ENCODE data around the gene SLC9A5. TPM values are rescaled to one million over a fixed set of nuclear protein-coding genes. Genes with fewer than 3 reads are reported as not detected.
A peak's percentile ranks its signal among the peaks of the same experiment; 100 is the strongest.

The SLC9A5 gene
- total RNA-seq, 2 donors from 2014 or later: 3.5 to 15.7 TPM

- no peak for ATAC-seq (replicated peaks)
- Mint-ChIP-seq H3K4me1 (peaks cover 5% of the 10 kb centered on the region), H3K36me3 (ENCODE audit: low read depth) (no peaks in the 10 kb centered on the region), H3K27ac (no peak overlapping the region), H3K4me3 (no peak overlapping the region), H3K27me3 (no peaks in the 10 kb centered on the region), H3K9me3 (no peaks in the 10 kb centered on the region)
Observed at GRCh38 chr16:67208154-67208896, 40.5 kb upstream of the SLC9A5 start.

- H3K27ac Mint-ChIP-seq: peak overlapping the region; percentile 36
- ATAC-seq (replicated peaks): no peak
- H3K27me3 Mint-ChIP-seq: no peaks in the 10 kb centered on the region
- no peaks in the 10 kb centered on the region for H3K36me3 Mint-ChIP-seq (ENCODE audit: low read depth)
- peaks cover 5% of the 10 kb centered on the region for H3K4me1 Mint-ChIP-seq
- H3K4me3 Mint-ChIP-seq: no peak overlapping the region
- H3K9me3 Mint-ChIP-seq: no peaks in the 10 kb centered on the region
Observed at GRCh38 chr16:67209565-67209964, 39.2 kb upstream of the SLC9A5 start.

- Mint-ChIP-seq H3K27ac (no peak overlapping the region), H3K36me3 (ENCODE audit: low read depth) (no peaks in the 10 kb centered on the region), H3K27me3 (no peaks in the 10 kb centered on the region), H3K4me1 (peaks cover 5% of the 10 kb centered on the region), H3K9me3 (no peaks in the 10 kb centered on the region), H3K4me3 (no peak overlapping the region)
- no peak for ATAC-seq (replicated peaks)
Observed at GRCh38 chr16:67210069-67210937, 38.5 kb upstream of the SLC9A5 start.

- Mint-ChIP-seq H3K27me3 (no peaks in the 10 kb centered on the region), H3K4me1 (peaks cover 3% of the 10 kb centered on the region), H3K27ac (no peak overlapping the region), H3K36me3 (ENCODE audit: low read depth) (no peaks in the 10 kb centered on the region), H3K9me3 (no peaks in the 10 kb centered on the region), H3K4me3 (no peak overlapping the region)
- no peak for ATAC-seq (replicated peaks)
Observed at GRCh38 chr16:67211674-67212073, 37.1 kb upstream of the SLC9A5 start.

- ATAC-seq (replicated peaks): no peak
- H3K27ac Mint-ChIP-seq: no peak overlapping the region
Observed at GRCh38 chr16:67212766-67213165, 36.0 kb upstream of the SLC9A5 start.

GRCh38 chr16:67213197-67214019, 35.4 kb upstream of the SLC9A5 start:
- no peak for ATAC-seq (replicated peaks)
- Mint-ChIP-seq H3K27ac (no peak overlapping the region), H3K4me3 (no peak overlapping the region), H3K27me3 (no peaks in the 10 kb centered on the region), H3K9me3 (no peaks in the 10 kb centered on the region), H3K36me3 (ENCODE audit: low read depth) (no peaks in the 10 kb centered on the region), H3K4me1 (peaks cover 8% of the 10 kb centered on the region)

More at GRCh38 chr16:67212766-67213165, 36.0 kb upstream of the SLC9A5 start:
- no peaks in the 10 kb centered on the region for H3K27me3 Mint-ChIP-seq
- H3K4me1 Mint-ChIP-seq: peaks cover 8% of the 10 kb centered on the region
- H3K36me3 Mint-ChIP-seq (ENCODE audit: low read depth): no peaks in the 10 kb centered on the region
- H3K9me3 Mint-ChIP-seq: no peaks in the 10 kb centered on the region
- no peak overlapping the region for H3K4me3 Mint-ChIP-seq

- Mint-ChIP-seq H3K4me3 (no peak overlapping the region), H3K9me3 (no peaks in the 10 kb centered on the region), H3K27ac (no peak overlapping the region), H3K4me1 (peaks cover 16% of the 10 kb centered on the region), H3K36me3 (ENCODE audit: low read depth) (peaks cover 3% of the 10 kb centered on the region), H3K27me3 (no peaks in the 10 kb centered on the region)
- no peak for ATAC-seq (replicated peaks)
Observed at GRCh38 chr16:67215706-67216105, 33.1 kb upstream of the SLC9A5 start.

GRCh38 chr16:67216612-67217490, 31.9 kb upstream of the SLC9A5 start:
- ATAC-seq (replicated peaks): no peak
- Mint-ChIP-seq H3K36me3 (ENCODE audit: low read depth) (peaks cover 7% of the 10 kb centered on the region), H3K4me3 (no peak overlapping the region), H3K9me3 (no peaks in the 10 kb centered on the region), H3K27ac (peak overlapping the region; percentile 26), H3K27me3 (no peaks in the 10 kb centered on the region), H3K4me1 (peaks cover 20% of the 10 kb centered on the region)

GRCh38 chr16:67223992-67224391, 24.8 kb upstream of the SLC9A5 start:
- Mint-ChIP-seq H3K4me3 (no peak overlapping the region), H3K9me3 (no peaks in the 10 kb centered on the region), H3K27me3 (no peaks in the 10 kb centered on the region), H3K4me1 (peaks cover 54% of the 10 kb centered on the region), H3K36me3 (ENCODE audit: low read depth) (peaks cover 30% of the 10 kb centered on the region), H3K27ac (peak overlapping the region; percentile 99)
- no peak for ATAC-seq (replicated peaks)

- Mint-ChIP-seq H3K27ac (peak overlapping the region; percentile 99), H3K4me1 (peaks cover 42% of the 10 kb centered on the region), H3K4me3 (peak overlapping the region; percentile 98), H3K9me3 (no peaks in the 10 kb centered on the region), H3K27me3 (no peaks in the 10 kb centered on the region), H3K36me3 (ENCODE audit: low read depth) (peaks cover 46% of the 10 kb centered on the region)
- peak; percentile 0 for ATAC-seq (replicated peaks)
Observed at GRCh38 chr16:67226295-67226803, 22.4 kb upstream of the SLC9A5 start.

GRCh38 chr16:67226804-67227566, 21.8 kb upstream of the SLC9A5 start, which contains the start of gene TMEM208:
Gene TMEM208, plus strand, starts transcription at chr16:67227130. Its CDS starts 89 bp downstream, at chr16:67227219.
- Mint-ChIP-seq H3K36me3 (ENCODE audit: low read depth) (peaks cover 49% of the 10 kb centered on the region), H3K27me3 (no peaks in the 10 kb centered on the region), H3K9me3 (no peaks in the 10 kb centered on the region), H3K4me3 (peak within 1 kb of the TSS; percentile 98), H3K4me1 (peaks cover 42% of the 10 kb centered on the region), H3K27ac (peak within 1 kb of the TSS; percentile 99)
- peak; percentile 97 for ATAC-seq (replicated peaks)

GRCh38 chr16:67227567-67227921, 21.2 kb upstream of the SLC9A5 start:
- ATAC-seq (replicated peaks): no peak
- H3K36me3 Mint-ChIP-seq (ENCODE audit: low read depth): peaks cover 55% of the 10 kb centered on the region
- peaks cover 42% of the 10 kb centered on the region for H3K4me1 Mint-ChIP-seq
- H3K27ac Mint-ChIP-seq: peak overlapping the region; percentile 99
- peak overlapping the region; percentile 98 for H3K4me3 Mint-ChIP-seq
- no peaks in the 10 kb centered on the region for H3K27me3 Mint-ChIP-seq
- H3K9me3 Mint-ChIP-seq: no peaks in the 10 kb centered on the region
